A549 (cell line): Measurements from ENCODE around the gene CDH18. TPM values are rescaled to one million over a fixed set of nuclear protein-coding genes. Genes with fewer than 3 reads are reported as not detected.

Experiments used
- ATAC-seq, 2 experiments: fragments of 200-7000 bp in 1 of 2; fragments of >200 bp in 1 of 2; cut with Nextera tagmentation in 1 of 2; cut with Tn5 transposase in 1 of 2; 3 replicates each; pipeline versions ENCODE4 v1.8.0 to v1.9.1; 2018 to 2020; ENCODE audit warnings: mild to moderate bottlenecking in 1 of 2, moderate library complexity in 1 of 2
- CTCF ChIA-PET: fragments of 300-600 bp; sonication (Branson Sonifier 250); formaldehyde crosslinking; extraction: SDS; loops from one replicate; lab custom pipeline; 2021; ENCODE audit warnings: antibody characterized with exemption, inconsistent platforms; lab: Yijun Ruan, JAX
- POLR2A ChIA-PET: fragments of 350-600 bp; formaldehyde crosslinking; extraction: SDS; loops from one replicate; lab custom pipeline; 2021; ENCODE audit warnings: antibody characterized with exemption, inconsistent platforms; lab: Yijun Ruan, JAX
- DNase-seq, 2 experiments: peaks; one replicate each; pipeline versions ENCODE4 v3.0.0 to v3.0.0-alpha.2; 2011 to 2016; ENCODE audit warnings: low read depth in 1 of 2, low spot score in 1 of 2
- FAIRE-seq: peaks from 2 replicates; lab custom pipeline; 2011; peaks lifted over from hg19 to GRCh38; lab: Jason Lieb, UNC
- H3K27ac ChIP-seq, 2 experiments: fragments of >200 bp; sonication (Bioruptor Twin); formaldehyde crosslinking; 3 replicates each; pipeline ENCODE4 v1.5.1; 2016 to 2017
- H3K4me1 ChIP-seq: fragments of >200 bp; sonication (Bioruptor Twin); formaldehyde crosslinking; 3 replicates; pipeline ENCODE4 v1.6.1; 2016
- H3K4me2 ChIP-seq: fragments of >200 bp; sonication (Bioruptor Twin); formaldehyde crosslinking; 3 replicates; pipeline ENCODE4 v1.6.1; 2016
- H3K4me3 ChIP-seq: fragments of >200 bp; sonication (Bioruptor Twin); formaldehyde crosslinking; 3 replicates; pipeline ENCODE4 v1.5.1; 2016
- H3K9me3 ChIP-seq: fragments of >200 bp; sonication (Bioruptor Twin); formaldehyde crosslinking; 3 replicates; pipeline ENCODE4 v1.6.1; 2016
- CBX2 ChIP-seq: fragments of 200-600 bp; sonication (generic); IDR thresholded peaks from 2 replicates; pipeline ENCODE4 v1.6.1; 2016; ENCODE audit warnings: low read depth, mild to moderate bottlenecking, borderline replicate concordance
- CEBPB ChIP-seq, 2 experiments: fragments of >200 bp in 1 of 2; sonication (Bioruptor Twin) in 1 of 2; formaldehyde crosslinking in 1 of 2; IDR thresholded peaks; 2 replicates each; pipeline ENCODE4 v1.6.1; 2012 to 2016
- CHD4 ChIP-seq: fragments of 200-600 bp; sonication (generic); IDR thresholded peaks from 2 replicates; pipeline ENCODE4 v1.6.1; 2016; ENCODE audit warnings: antibody characterized with exemption, mild to moderate bottlenecking, borderline replicate concordance
- E2F6 ChIP-seq: IDR thresholded peaks from 2 replicates; pipeline ENCODE4 v1.6.1; 2012; ENCODE audit warnings: low read depth, borderline replicate concordance
- EHF ChIP-seq: fragments of 250-450 bp; sonication (Bioruptor Pico); IDR thresholded peaks from 2 replicates; pipeline ENCODE4 v1.5.0; 2020; ENCODE audit warnings: mild to moderate bottlenecking
- ELK1 ChIP-seq: fragments of 150-350 bp; IDR thresholded peaks from 2 replicates; pipeline ENCODE4 v1.6.1; 2014; ENCODE audit warnings: low read depth, mild to moderate bottlenecking, low read length
- EP300 ChIP-seq, 2 experiments: fragments of >200 bp; sonication (Bioruptor Twin); formaldehyde crosslinking; IDR thresholded peaks; 2 replicates in 1 of 2; 3 replicates in 1 of 2; pipeline ENCODE4 v1.6.1; 2016 to 2017
- FOSB ChIP-seq: fragments of 250-450 bp; sonication (Bioruptor Pico); IDR thresholded peaks from 2 replicates; pipeline ENCODE4 v1.5.0; 2020; ENCODE audit warnings: mild to moderate bottlenecking, moderate library complexity
- FOXS1 ChIP-seq: fragments of 250-450 bp; sonication (Bioruptor Pico); IDR thresholded peaks from 2 replicates; pipeline ENCODE4 v1.5.0; 2020; ENCODE audit warnings: mild to moderate bottlenecking, moderate library complexity
- GATA3 ChIP-seq: IDR thresholded peaks from 2 replicates; pipeline ENCODE4 v1.6.1; 2012; ENCODE audit warnings: borderline replicate concordance
- JUN ChIP-seq, 2 experiments: fragments of >200 bp; sonication (Bioruptor Twin); formaldehyde crosslinking; IDR thresholded peaks; 2 replicates in 1 of 2; 3 replicates in 1 of 2; pipeline ENCODE4 v1.6.1; 2016 to 2017
- JUNB ChIP-seq: fragments of >200 bp; sonication (Bioruptor Twin); formaldehyde crosslinking; IDR thresholded peaks from 2 replicates; pipeline ENCODE4 v1.6.1; 2016
- KDM1A ChIP-seq: fragments of 200-600 bp; sonication (generic); IDR thresholded peaks from 2 replicates; pipeline ENCODE4 v1.6.1; 2016; ENCODE audit warnings: low read depth, mild to moderate bottlenecking
- MAFK ChIP-seq: fragments of 450-650 bp; IDR thresholded peaks from 2 replicates; pipeline ENCODE4 v1.6.1; 2014; ENCODE audit not compliant: partially characterized antibody
- MAX ChIP-seq: IDR thresholded peaks from 2 replicates; pipeline ENCODE4 v1.6.1; 2012
- NR3C1 ChIP-seq: fragments of >200 bp; sonication (Bioruptor Twin); formaldehyde crosslinking; IDR thresholded peaks from 3 replicates; pipeline ENCODE4 v1.6.1; 2017
- PHF8 ChIP-seq: fragments of 200-600 bp; sonication (generic); IDR thresholded peaks from 2 replicates; pipeline ENCODE4 v1.6.1; 2016; ENCODE audit warnings: low read depth, mild to moderate bottlenecking, antibody characterized with exemption, moderate library complexity, borderline replicate concordance
- POLR2A ChIP-seq: IDR thresholded peaks from 2 replicates; pipeline ENCODE4 v1.6.1; 2012; ENCODE audit warnings: mild to moderate bottlenecking, low read length
- POLR2AphosphoS2 ChIP-seq: conservative IDR thresholded peaks from 2 replicates; pipeline ENCODE4 v1.6.1; 2012; ENCODE audit warnings: low read length, improper control_type of control experiment, inconsistent platforms
- RCOR1 ChIP-seq: fragments of 150-350 bp; IDR thresholded peaks from 2 replicates; pipeline ENCODE4 v1.6.1; 2014; ENCODE audit warnings: antibody characterized with exemption, low read length, low read depth
- TFCP2L1 ChIP-seq: fragments of 250-450 bp; sonication (Bioruptor Pico); IDR thresholded peaks from 2 replicates; pipeline ENCODE4 v1.5.0; 2021; ENCODE audit warnings: mild to moderate bottlenecking
- WGBS: methylation state at CpG from one replicate; pipeline ENCODE4 v1.1.6; 2017; ENCODE audit errors: missing lambda C conversion rate; 5-methylcytosine and 5-hydroxymethylcytosine counted together
- polyA plus RNA-seq, 4 experiments: library from polyadenylated mRNA; depleted of rRNA in 3 of 4; stranded (reverse); fragments of >200 nt; fragmentation: RNase III in 1 of 4; extraction: RNeasy Plus Mini Kit Qiagen cat#74134 plus additional on column Dnase treatment in 1 of 4; gene quantifications; 2 replicates in 3 of 4; 3 replicates in 1 of 4; pipeline ENCODE4 v1.2.3, GENCODE V29; 2011 to 2017

The CDH18 gene
- polyA plus RNA-seq, 2 of the 4 experiments (the other 2 are of a cell fraction) = not detected

GRCh38 chr5:19719109-19719508, 268.9 kb downstream of the CDH18 start:
- ChIA-PET CTCF (no interaction called here), POLR2A (no interaction called here)
- FAIRE-seq = no peak
- Histone ChIP-seq H3K4me1 (no peaks in the 10 kb centered on the region), H3K4me3 (no peak overlapping the region), H3K4me2 (no peak overlapping the region), H3K27ac (no peak overlapping the region), H3K9me3 (no peaks in the 10 kb centered on the region)
- DNase-seq = no peak
- no peak for ATAC-seq
- WGBS = 9% methylated on average over 3 of the region's 3 CpGs
- TF ChIP-seq FOSB (CRISPR knock-in tag) (no peak), NR3C1 (no peak), MAFK (no peak), CEBPB (IDR thresholded peaks at IDR 0.05) (no peak), TFCP2L1 (CRISPR knock-in tag) (no peak), POLR2A (no peak), RCOR1 (no peak), CHD4 (no peak), PHF8 (no peak), E2F6 (no peak), ELK1 (no peak), JUN (IDR thresholded peaks at IDR 0.05) (no peak), JUNB (no peak), FOXS1 (CRISPR knock-in tag) (no peak), EHF (no peak), KDM1A (no peak)

- FAIRE-seq = no peak
These were observed 274.3 kb downstream of the CDH18 start for GRCh38 chr5:19713740-19714139.

GRCh38 chr5:19709403-19709802, 278.6 kb downstream of the CDH18 start:
- H3K4me2 ChIP-seq = no peak overlapping the region
- 0% methylated on average over 2 of the region's 2 CpGs for WGBS
- CTCF ChIA-PET = no interaction called here
- DNase-seq (no peak), FAIRE-seq (no peak)
- TF ChIP-seq GATA3 = no peak
- no peak for TF ChIP-seq TFCP2L1 (CRISPR knock-in tag)
- no peak for TF ChIP-seq MAX
- no peak for TF ChIP-seq PHF8
- no peak for TF ChIP-seq KDM1A
- no peak for TF ChIP-seq POLR2AphosphoS2
- TF ChIP-seq, all 56 proteins: peak for 0
- no peaks in the 10 kb centered on the region for H3K4me1 ChIP-seq
- no peak overlapping the region for H3K27ac ChIP-seq
- POLR2A ChIA-PET = no interaction called here
- H3K9me3 ChIP-seq = no peaks in the 10 kb centered on the region
- ATAC-seq = no peak
- no peak overlapping the region for H3K4me3 ChIP-seq

More at GRCh38 chr5:19713740-19714139, 274.3 kb downstream of the CDH18 start:
- no peaks in the 10 kb centered on the region for H3K9me3 ChIP-seq
- H3K27ac ChIP-seq = no peak overlapping the region
- DNase-seq (no peak), ATAC-seq (no peak)
- CTCF ChIA-PET = no interaction called here
- 0% methylated on average over 1 of the region's 1 CpG for WGBS
- no peaks in the 10 kb centered on the region for H3K4me1 ChIP-seq
- POLR2A ChIA-PET = no interaction called here
- no peak for TF ChIP-seq TFCP2L1 (CRISPR knock-in tag)
- H3K4me3 ChIP-seq = no peak overlapping the region
- no peak overlapping the region for H3K4me2 ChIP-seq

- WGBS = 16% methylated on average over 4 of the region's 4 CpGs
- ChIA-PET POLR2A (no interaction called here), CTCF (no interaction called here)
- H3K4me3 ChIP-seq = no peak overlapping the region
- ATAC-seq (no peak), FAIRE-seq (no peak), DNase-seq (no peak)
- H3K4me2 ChIP-seq = no peak overlapping the region
- H3K9me3 ChIP-seq = no peaks in the 10 kb centered on the region
- TF ChIP-seq EHF (no peak), CBX2 (no peak), GATA3 (no peak), PHF8 (no peak), EP300 (IDR thresholded peaks at IDR 0.05) (no peak), RCOR1 (no peak)
- H3K4me1 ChIP-seq = no peaks in the 10 kb centered on the region
- no peak overlapping the region for H3K27ac ChIP-seq
These were observed 281.2 kb downstream of the CDH18 start for GRCh38 chr5:19706776-19707175.
